ENCODE data around the gene CIAO1.

The CIAO1 gene

DNA sequence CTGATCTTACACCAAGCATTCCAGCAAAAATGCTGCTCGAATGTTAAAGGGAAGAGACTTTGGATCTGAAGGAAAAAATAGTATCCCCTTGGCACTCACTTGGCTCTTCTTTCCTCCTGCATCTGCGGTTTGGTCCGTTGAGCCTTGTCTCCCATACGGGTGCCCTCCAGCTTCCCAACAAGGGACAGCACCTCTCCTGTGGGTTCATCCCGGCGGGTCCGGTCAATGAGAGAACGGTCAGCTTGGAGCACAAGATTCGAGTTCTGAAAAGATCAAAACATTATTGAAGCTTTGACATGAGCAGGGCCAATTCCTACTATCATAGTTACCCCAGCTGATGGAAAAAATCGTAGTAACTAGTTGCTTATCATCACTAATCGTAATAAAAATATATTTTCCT is 38.6 kb downstream of the CIAO1 start:
- FAIRE-seq: no peak
- no peak for TF ChIP-seq POLR2A (IDR thresholded peaks at IDR 0.05; ENCODE audit: low read depth, low read length)
- TF ChIP-seq POU2F2 (IDR thresholded peaks at IDR 0.05; ENCODE audit: low read depth, low read length): no peak
- TF ChIP-seq TAF1 (IDR thresholded peaks at IDR 0.05; ENCODE audit: low read depth, low read length): no peak
- TF ChIP-seq SPI1 (IDR thresholded peaks at IDR 0.05; ENCODE audit: low read depth, low read length): no peak
- no peak for TF ChIP-seq PAX5 (IDR thresholded peaks at IDR 0.05; ENCODE audit: insufficient read depth, low read length, severe bottlenecking)
- TF ChIP-seq POLR2AphosphoS5 (IDR thresholded peaks at IDR 0.05; ENCODE audit: low read depth, low read length): no peak
- DNase-seq (ENCODE audit: insufficient read length, low spot score): no peak

DNA sequence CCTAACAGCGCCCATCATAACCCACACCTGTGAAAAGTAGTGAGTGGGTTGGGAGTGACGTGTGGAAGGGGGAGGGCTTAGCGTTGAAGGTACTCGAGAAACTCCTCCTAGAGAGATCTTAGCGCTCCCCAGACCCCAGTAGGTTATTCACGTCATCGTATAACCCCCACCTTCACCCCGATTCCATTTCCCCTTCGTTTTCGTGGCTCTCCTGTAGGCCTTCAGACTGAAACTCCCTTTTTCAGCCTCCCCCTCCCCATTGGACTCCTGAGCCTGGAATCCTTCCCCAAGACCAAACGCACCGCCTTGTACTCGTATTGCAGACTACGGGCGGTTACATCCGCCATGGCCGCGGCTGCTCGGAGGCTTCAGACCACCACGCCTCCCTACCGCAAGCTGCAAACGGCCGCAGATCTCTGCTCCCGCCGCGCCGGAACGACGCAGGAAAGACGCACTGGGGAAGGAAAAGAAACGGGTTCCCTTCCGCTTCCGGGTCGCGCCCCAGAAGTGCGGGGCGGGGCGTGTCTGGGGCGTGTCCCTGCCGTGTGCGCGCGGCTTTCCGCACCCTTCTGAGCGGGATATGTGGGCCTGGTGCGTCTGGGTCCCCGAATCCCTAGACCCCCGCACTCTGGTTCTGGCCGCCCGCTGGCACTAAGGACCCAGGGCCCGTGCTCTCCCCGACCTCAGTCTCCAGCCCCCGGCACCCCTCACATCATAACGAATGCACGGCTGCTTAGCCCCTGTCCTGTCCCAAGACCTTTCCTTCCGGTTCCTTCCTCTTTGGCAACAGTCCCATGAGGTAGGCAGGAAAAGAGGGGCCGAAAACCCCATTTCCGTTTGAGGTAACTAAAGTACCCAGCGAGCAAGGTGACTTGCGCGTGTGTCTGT is 39.3 kb downstream of the CIAO1 start, which contains the start of gene SNRNP200:
Gene SNRNP200, minus strand, starts transcription at position 456 of the 888 bp plus-strand sequence. Its CDS starts 109 bp downstream, at position 347.
- DNase-seq (ENCODE audit: insufficient read length, low spot score) (peak; percentile 72), FAIRE-seq (peak; percentile 92)
- no peak for TF ChIP-seq SPI1 (IDR thresholded peaks at IDR 0.05; ENCODE audit: low read depth, low read length)
- TF ChIP-seq TAF1 (IDR thresholded peaks at IDR 0.05; ENCODE audit: low read depth, low read length): peak; percentile 55; the same call in 1 of the 2 replicates
- no peak; the same call in 1 of the 2 replicates for TF ChIP-seq POU2F2 (IDR thresholded peaks at IDR 0.05; ENCODE audit: low read depth, low read length)
- peak; percentile 42 for TF ChIP-seq PAX5 (IDR thresholded peaks at IDR 0.05; ENCODE audit: insufficient read depth, low read length, severe bottlenecking)
- TF ChIP-seq POLR2A (IDR thresholded peaks at IDR 0.05; ENCODE audit: low read depth, low read length): peak; percentile 68
- TF ChIP-seq POLR2AphosphoS5 (IDR thresholded peaks at IDR 0.05; ENCODE audit: low read depth, low read length): peak; percentile 89

DNA sequence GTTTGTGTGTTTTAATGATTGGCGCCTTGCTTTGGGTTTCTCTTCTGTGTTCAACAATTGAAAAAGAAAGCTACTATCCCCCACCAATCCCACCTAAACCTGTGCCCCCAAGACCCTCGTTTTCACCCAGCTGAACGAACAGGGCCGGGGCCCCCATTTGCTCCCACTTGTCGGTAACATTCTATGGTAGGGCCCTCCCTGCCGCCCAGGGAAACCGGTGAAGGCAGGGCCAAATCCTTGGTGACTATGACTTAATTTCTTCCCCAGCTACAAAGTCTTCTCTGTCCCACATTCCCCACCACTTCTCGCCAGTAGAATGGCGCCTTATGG is 39.9 kb downstream of the CIAO1 start:
- no peak for DNase-seq (ENCODE audit: insufficient read length, low spot score)
- no peak for TF ChIP-seq TAF1 (IDR thresholded peaks at IDR 0.05; ENCODE audit: low read depth, low read length)
- TF ChIP-seq POLR2A (IDR thresholded peaks at IDR 0.05; ENCODE audit: low read depth, low read length): no peak
- no peak for TF ChIP-seq POLR2AphosphoS5 (IDR thresholded peaks at IDR 0.05; ENCODE audit: low read depth, low read length)
- no peak for TF ChIP-seq POU2F2 (IDR thresholded peaks at IDR 0.05; ENCODE audit: low read depth, low read length)
- TF ChIP-seq SPI1 (IDR thresholded peaks at IDR 0.05; ENCODE audit: low read depth, low read length): no peak
- TF ChIP-seq PAX5 (IDR thresholded peaks at IDR 0.05; ENCODE audit: insufficient read depth, low read length, severe bottlenecking): no peak
- FAIRE-seq: no peak

DNA sequence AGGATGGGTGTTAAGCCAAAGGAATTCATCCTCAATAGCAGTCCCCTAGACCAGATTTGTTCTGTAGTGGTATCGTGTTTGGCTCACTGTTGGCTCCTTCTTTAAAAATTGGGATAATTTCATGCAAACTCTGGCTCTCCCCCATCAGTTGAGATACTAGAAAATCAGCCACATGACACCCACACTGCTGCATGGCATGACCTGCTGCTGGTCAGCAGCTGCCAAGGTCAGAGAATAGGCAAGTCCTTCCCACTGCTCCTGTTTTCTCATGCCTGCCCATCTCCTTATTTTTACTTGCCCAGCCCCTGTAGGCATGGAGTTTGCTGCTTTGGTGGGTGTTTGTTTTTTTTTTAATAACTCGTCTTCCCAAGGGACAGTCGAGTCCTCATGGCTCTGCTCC is 40.3 kb downstream of the CIAO1 start:
- TF ChIP-seq SPI1 (IDR thresholded peaks at IDR 0.05; ENCODE audit: low read depth, low read length) (no peak), POLR2A (IDR thresholded peaks at IDR 0.05; ENCODE audit: low read depth, low read length) (no peak), PAX5 (IDR thresholded peaks at IDR 0.05; ENCODE audit: insufficient read depth, low read length, severe bottlenecking) (no peak), POLR2AphosphoS5 (IDR thresholded peaks at IDR 0.05; ENCODE audit: low read depth, low read length) (no peak), TAF1 (IDR thresholded peaks at IDR 0.05; ENCODE audit: low read depth, low read length) (no peak), POU2F2 (IDR thresholded peaks at IDR 0.05; ENCODE audit: low read depth, low read length) (no peak)
- DNase-seq (ENCODE audit: insufficient read length, low spot score): no peak
- no peak for FAIRE-seq

DNA sequence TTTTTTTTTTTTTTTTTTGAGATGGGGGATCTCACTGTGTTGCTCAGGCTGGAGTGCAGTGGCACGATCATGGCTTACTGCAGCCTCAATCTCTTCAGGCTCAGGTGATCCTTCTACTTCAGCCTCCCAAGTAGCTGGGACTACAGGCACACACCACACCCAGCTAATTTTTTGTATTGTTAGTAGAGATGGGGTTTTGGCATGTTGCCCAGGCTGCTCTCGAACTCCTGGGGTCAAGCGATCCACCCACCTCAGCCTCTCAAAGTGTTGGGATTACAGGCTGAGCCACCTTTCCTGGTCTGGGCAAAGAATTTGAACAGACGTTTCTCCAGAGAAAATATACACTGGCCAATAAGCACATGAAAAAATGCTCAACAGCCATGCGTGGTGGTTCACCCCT is 42.2 kb downstream of the CIAO1 start:
- DNase-seq (ENCODE audit: insufficient read length, low spot score): no peak
- FAIRE-seq: no peak
- TF ChIP-seq SPI1 (IDR thresholded peaks at IDR 0.05; ENCODE audit: low read depth, low read length): no peak
- TF ChIP-seq POLR2A (IDR thresholded peaks at IDR 0.05; ENCODE audit: low read depth, low read length): no peak
- TF ChIP-seq TAF1 (IDR thresholded peaks at IDR 0.05; ENCODE audit: low read depth, low read length): no peak

DNA sequence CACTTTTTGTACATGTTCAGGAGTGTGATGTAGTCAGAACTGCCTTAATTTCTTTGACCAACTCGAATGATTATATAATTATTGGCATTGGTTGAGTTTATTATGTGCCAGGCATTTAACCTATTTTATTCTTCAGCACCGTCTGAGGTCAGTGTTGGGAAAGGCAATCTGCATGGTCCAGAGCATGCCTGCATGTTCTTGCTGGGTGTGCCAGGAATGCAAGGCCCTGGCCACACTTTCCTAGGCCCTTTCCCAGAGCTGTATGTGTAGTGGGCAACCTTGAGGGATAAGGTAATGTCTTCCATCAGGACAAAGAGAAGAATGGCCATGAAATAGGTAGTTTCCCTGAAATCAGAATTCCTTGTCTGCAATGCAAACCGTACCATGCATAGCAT is 49.0 kb downstream of the CIAO1 start:
- TF ChIP-seq POLR2A (IDR thresholded peaks at IDR 0.05; ENCODE audit: low read depth, low read length): no peak
- no peak for TF ChIP-seq SPI1 (IDR thresholded peaks at IDR 0.05; ENCODE audit: low read depth, low read length)
- no peak for TF ChIP-seq PAX5 (IDR thresholded peaks at IDR 0.05; ENCODE audit: insufficient read depth, low read length, severe bottlenecking)
- no peak for TF ChIP-seq POU2F2 (IDR thresholded peaks at IDR 0.05; ENCODE audit: low read depth, low read length)
- TF ChIP-seq TAF1 (IDR thresholded peaks at IDR 0.05; ENCODE audit: low read depth, low read length): no peak
- TF ChIP-seq POLR2AphosphoS5 (IDR thresholded peaks at IDR 0.05; ENCODE audit: low read depth, low read length): no peak
- DNase-seq (ENCODE audit: insufficient read length, low spot score) (no peak), FAIRE-seq (no peak)

DNA sequence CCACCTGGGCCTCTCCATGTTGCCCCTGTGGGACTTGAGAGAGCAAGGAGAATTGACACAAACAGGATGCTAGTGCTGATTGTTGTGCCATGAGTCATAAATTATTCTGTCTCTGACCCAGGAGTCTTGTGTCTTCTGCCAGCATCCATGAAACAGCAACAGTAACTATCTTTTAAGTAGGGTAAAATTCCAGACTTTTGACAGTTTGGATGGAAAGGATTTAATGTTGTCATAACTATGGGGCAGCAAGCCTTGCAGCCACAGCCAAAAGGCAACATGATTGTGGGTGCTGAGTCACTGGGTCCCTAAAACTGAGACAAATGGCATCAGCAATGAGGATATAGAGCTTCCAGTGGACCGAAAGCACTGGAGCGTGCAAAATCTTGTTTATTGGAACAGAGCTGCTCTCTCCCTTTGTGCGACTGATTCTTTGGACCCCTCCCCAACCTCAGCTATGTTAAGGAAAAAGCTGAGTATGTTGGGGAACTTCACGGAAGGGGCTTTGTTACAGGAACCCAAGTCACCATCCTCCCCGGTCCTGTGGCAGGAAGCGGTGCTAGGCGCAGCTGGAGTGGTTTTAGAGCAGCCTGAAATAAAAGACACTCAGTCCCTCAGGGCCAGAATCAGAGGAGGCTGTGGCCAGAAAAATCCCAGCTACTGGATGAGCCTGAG is 49.5 kb downstream of the CIAO1 start:
- FAIRE-seq: peak; percentile 78
- DNase-seq (ENCODE audit: insufficient read length, low spot score): no peak
- TF ChIP-seq TAF1 (IDR thresholded peaks at IDR 0.05; ENCODE audit: low read depth, low read length) (no peak), SPI1 (IDR thresholded peaks at IDR 0.05; ENCODE audit: low read depth, low read length) (no peak), POU2F2 (IDR thresholded peaks at IDR 0.05; ENCODE audit: low read depth, low read length) (no peak), POLR2A (IDR thresholded peaks at IDR 0.05; ENCODE audit: low read depth, low read length) (no peak), POLR2AphosphoS5 (IDR thresholded peaks at IDR 0.05; ENCODE audit: low read depth, low read length) (no peak), PAX5 (IDR thresholded peaks at IDR 0.05; ENCODE audit: insufficient read depth, low read length, severe bottlenecking) (no peak)

DNA sequence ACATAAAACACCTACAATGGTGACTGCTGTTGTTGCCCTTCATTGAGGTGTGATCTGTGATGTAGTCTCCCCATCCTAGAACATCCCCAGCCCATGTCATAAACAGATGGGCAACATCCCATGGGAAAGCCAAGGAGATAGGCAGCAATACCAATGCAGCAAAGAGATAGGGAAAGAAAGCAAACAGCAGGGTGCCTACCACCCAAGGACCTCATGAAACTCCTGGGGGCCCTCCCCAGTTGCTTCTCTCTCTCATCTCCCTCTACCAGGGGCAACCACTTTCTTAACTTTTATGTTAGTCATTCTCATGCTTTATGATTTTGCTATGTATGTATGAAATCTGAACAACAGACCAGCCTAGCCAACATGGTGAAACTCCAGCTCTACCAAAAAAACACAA is 51.0 kb downstream of the CIAO1 start:
- DNase-seq (ENCODE audit: insufficient read length, low spot score) (no peak), FAIRE-seq (no peak)
- TF ChIP-seq PAX5 (IDR thresholded peaks at IDR 0.05; ENCODE audit: insufficient read depth, low read length, severe bottlenecking) (no peak), POLR2AphosphoS5 (IDR thresholded peaks at IDR 0.05; ENCODE audit: low read depth, low read length) (no peak), POU2F2 (IDR thresholded peaks at IDR 0.05; ENCODE audit: low read depth, low read length) (no peak), POLR2A (IDR thresholded peaks at IDR 0.05; ENCODE audit: low read depth, low read length) (no peak), SPI1 (IDR thresholded peaks at IDR 0.05; ENCODE audit: low read depth, low read length) (no peak), TAF1 (IDR thresholded peaks at IDR 0.05; ENCODE audit: low read depth, low read length) (no peak)

DNA sequence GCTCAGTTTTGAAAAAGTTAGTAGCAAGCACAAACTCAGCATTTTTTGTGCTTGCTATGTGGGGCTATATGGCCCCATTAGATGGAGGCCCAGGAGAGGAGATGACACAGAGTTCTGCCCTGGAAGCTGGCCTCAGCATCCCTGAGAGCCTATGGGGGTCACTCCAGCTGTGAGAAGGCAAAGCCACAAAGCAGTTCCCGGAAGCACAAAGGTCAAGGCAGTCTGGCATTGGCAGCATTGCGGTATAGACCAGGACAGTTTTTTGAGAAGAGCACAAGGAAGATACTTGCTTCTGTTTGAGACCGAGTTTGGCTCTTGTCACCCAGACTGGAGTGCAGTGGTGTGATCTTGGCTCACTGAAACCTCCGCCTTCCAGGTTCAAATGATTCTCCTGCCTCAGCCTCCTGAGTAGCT is 51.6 kb downstream of the CIAO1 start:
- FAIRE-seq (no peak), DNase-seq (ENCODE audit: insufficient read length, low spot score) (no peak)
- TF ChIP-seq POLR2A (IDR thresholded peaks at IDR 0.05; ENCODE audit: low read depth, low read length) (no peak), PAX5 (IDR thresholded peaks at IDR 0.05; ENCODE audit: insufficient read depth, low read length, severe bottlenecking) (no peak), POU2F2 (IDR thresholded peaks at IDR 0.05; ENCODE audit: low read depth, low read length) (no peak), TAF1 (IDR thresholded peaks at IDR 0.05; ENCODE audit: low read depth, low read length) (no peak), POLR2AphosphoS5 (IDR thresholded peaks at IDR 0.05; ENCODE audit: low read depth, low read length) (no peak), SPI1 (IDR thresholded peaks at IDR 0.05; ENCODE audit: low read depth, low read length) (no peak)
